OCI-M1 (cell line): Measurements from ENCODE around the gene MBP.

Experiments
- DNase-seq: peaks from one replicate; lab custom pipeline; 2025; lab: John Stamatoyannopoulos, UW

MBP gene

GRCh38 chr18:77065221-77065981 lies 67.2 kb downstream of the MBP start:
- peak; percentile 95 for DNase-seq

- DNase-seq = peak; percentile 11
Observed at GRCh38 chr18:77063260-77063659, 69.3 kb downstream of the MBP start.

- no peak for DNase-seq
Observed at GRCh38 chr18:77062518-77063003, 70.0 kb downstream of the MBP start.

GRCh38 chr18:77061946-77062517 lies 70.6 kb downstream of the MBP start:
- DNase-seq = no peak

GRCh38 chr18:77061281-77061945 lies 71.2 kb downstream of the MBP start:
- no peak for DNase-seq

- no peak for DNase-seq
Observed at GRCh38 chr18:77060151-77060550, 72.4 kb downstream of the MBP start.

GRCh38 chr18:77059294-77059916 lies 73.2 kb downstream of the MBP start:
- DNase-seq = peak; percentile 88

- no peak for DNase-seq
Observed at GRCh38 chr18:77058290-77058835, 74.2 kb downstream of the MBP start.

GRCh38 chr18:77057006-77057395 lies 75.6 kb downstream of the MBP start:
- no peak for DNase-seq

- peak; percentile 24 for DNase-seq
Observed at GRCh38 chr18:77056344-77057005, 76.1 kb downstream of the MBP start.

- DNase-seq = peak; percentile 41
Observed at GRCh38 chr18:77055429-77056300, 76.9 kb downstream of the MBP start.

- peak; percentile 95 for DNase-seq
Observed at GRCh38 chr18:77054606-77055428, 77.8 kb downstream of the MBP start.

GRCh38 chr18:77054288-77054605 lies 78.3 kb downstream of the MBP start:
- no peak for DNase-seq

- no peak for DNase-seq
Observed at GRCh38 chr18:77053616-77054287, 78.8 kb downstream of the MBP start.

- DNase-seq = no peak
Observed at GRCh38 chr18:77052983-77053309, 79.6 kb downstream of the MBP start.

- DNase-seq = no peak
Observed at GRCh38 chr18:77052297-77052982, 80.1 kb downstream of the MBP start.

GRCh38 chr18:77051581-77052296 lies 80.8 kb downstream of the MBP start:
- no peak for DNase-seq

- no peak for DNase-seq
Observed at GRCh38 chr18:77049938-77050337, 82.6 kb downstream of the MBP start.
